ENCODE data around the gene CSMD2. TPM values are rescaled to one million over a fixed set of nuclear protein-coding genes. Genes with fewer than 3 reads are reported as not detected.

CSMD2 gene
- total and polyA plus RNA-seq, 2 of the 8 experiments (the other 6 are each of a cell fraction or from before 2014, with no cell fraction given) = 7.0 to 14.7 TPM

- TF ChIP-seq CHD7 (IDR thresholded peaks at IDR 0.05; ENCODE audit: insufficient replicate concordance, low read length) (no peak), JUND (IDR thresholded peaks at IDR 0.05; ENCODE audit: low read length) (no peak), SP2 (IDR thresholded peaks at IDR 0.05; ENCODE audit: low read length) (no peak), SAP30 (IDR thresholded peaks at IDR 0.05; ENCODE audit: insufficient read depth, insufficient replicate concordance, low read length) (no peak), RAD21 (IDR thresholded peaks at IDR 0.05 in 1 of 2, conservative IDR thresholded peaks at IDR 0.05 in 1 of 2; ENCODE audit: low read depth in 2 of 2, low read length in 2 of 2) (no peak), HDAC6 (IDR thresholded peaks at IDR 0.05; ENCODE audit: low read depth, low read length) (no peak), HDAC2 (IDR thresholded peaks at IDR 0.05; ENCODE audit: borderline replicate concordance in 1 of 2, low read depth in 2 of 2, low read length in 2 of 2) (no peak), FOSL1 (IDR thresholded peaks at IDR 0.05; ENCODE audit: insufficient read depth, low read depth, low read length) (no peak), RFX5 (IDR thresholded peaks at IDR 0.05; ENCODE audit: borderline replicate concordance, low read depth, low read length) (no peak)
- TF ChIP-seq, protein P1, sequence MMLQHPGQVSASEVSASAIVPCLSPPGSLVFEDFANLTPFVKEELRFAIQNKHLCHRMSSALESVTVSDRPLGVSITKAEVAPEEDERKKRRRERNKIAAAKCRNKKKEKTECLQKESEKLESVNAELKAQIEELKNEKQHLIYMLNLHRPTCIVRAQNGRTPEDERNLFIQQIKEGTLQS (IDR thresholded peaks at IDR 0.05; ENCODE audit: insufficient read depth, low read depth, low read length) = no peak
These were observed 81.1 kb downstream of the CSMD2 start (continued) for GRCh38 chr1:34083974-34084373.
